Ramos (cell line): ENCODE measurements around the gene FBXO48.
"Not testable (repeated sequence)": the region's sequence is repeated elsewhere in the genome, so short reads cannot be mapped to it uniquely, and the experiment has no call there.

Experiments used
- in situ Hi-C: fragments of 300-500 bp; cut with MboI; formaldehyde crosslinking; loops from one replicate; pipeline ENCODE4 v1.14.3; 2022; ENCODE audit warnings: low sequenced_read_pairs; ENCODE audit not compliant: unreplicated experiment

The FBXO48 gene, protein sequence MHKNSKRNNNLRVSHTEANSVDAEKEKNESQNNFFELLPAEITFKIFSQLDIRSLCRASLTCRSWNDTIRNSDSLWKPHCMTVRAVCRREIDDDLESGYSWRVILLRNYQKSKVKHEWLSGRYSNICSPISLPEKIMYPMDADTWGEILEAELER

DNA sequence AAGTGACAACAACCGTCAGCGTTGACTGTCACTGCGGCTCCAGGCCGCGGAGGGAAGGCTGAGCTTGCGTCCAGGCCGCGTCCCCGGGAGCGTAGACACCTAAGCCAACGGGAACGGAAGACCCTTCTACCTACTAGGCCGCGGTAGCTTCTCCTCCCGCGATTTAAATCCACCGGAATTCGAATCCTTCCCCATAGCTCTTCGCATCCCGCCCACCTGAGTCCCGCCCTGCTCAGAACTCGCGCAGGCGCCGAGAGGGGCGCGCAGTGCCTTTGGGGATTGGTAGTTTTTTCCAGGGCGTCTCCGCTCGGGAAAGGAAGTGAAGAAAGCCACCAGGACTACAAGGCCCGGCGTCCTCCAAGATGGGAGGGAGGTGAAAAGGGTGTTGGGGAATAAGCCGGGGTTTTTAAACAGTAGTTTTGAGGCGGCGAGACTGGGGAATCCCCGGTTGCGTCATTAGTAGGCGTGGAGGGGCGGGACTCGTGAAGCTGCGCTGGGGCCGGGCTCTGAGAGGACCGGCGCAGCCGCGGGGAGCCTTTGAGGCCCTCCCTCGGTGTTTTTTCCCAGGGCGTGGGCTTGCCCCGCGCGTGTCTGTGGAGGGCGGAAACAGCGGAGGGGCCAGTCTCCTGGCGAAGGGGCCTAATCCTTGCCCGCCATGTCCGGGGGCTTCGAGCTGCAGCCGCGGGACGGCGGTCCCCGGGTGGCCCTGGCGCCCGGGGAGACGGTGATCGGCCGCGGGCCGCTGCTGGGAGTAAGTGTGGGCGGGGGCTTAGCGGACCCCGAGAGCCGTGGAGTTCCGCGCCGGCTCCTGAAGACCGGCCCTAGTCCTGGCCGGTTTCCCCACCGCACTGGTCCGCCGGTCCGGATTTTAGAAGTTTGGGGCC, at the start of gene FBXO48, which contains the start of gene APLF:
Gene FBXO48 (minus strand): TSS at position 218 of the 884 bp plus-strand sequence. CDS start 2,149 bp downstream, outside the sequence.
Gene APLF (plus strand): TSS at position 509 of the 884 bp plus-strand sequence. CDS start 147 bp downstream, at position 656.
- in situ Hi-C loops: loop anchor here (25.0 kb wide), 1 partner anchor 245 kb away; no protein-coding TSS in a partner anchor

DNA sequence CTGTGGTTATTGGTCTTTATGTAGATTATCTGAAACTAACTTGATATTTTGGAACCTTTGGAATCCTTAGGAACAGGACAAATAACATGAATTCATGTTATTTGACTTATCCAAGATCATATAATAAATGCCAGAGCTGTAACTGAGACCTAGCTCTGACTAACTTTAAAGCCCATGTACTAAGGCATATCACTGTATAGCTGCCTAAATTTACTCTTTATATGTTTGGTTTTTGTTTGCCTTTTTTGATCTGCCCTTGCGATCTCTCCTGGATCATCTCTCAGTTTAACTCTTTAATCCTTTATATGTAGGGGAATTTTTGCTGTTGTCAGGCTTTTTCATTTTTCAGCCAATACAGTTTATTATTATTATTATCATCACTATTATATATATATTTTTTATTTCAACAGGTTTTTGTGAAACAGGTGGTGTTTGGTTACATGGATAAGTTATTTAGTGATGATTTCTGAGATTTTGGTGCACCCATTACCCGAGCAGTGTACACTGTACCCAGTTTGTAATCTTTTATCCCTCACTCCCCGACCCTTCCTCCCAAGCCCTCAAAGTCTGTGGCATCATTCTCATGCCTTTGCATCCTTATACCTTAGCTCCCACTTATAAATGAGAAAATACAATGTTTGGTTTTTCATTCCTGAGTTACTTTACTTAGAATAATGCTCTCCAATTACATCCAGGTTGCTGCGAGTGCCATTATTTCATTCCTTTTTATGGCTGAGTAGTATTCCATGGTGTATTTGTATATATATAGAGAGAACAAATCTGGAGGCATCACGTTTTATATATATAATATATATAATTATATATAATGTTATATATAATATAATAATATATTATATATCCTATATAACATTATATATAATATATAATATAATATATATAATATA, 49.2 kb upstream of the FBXO48 start:
- in situ Hi-C loops: no loop called here

DNA sequence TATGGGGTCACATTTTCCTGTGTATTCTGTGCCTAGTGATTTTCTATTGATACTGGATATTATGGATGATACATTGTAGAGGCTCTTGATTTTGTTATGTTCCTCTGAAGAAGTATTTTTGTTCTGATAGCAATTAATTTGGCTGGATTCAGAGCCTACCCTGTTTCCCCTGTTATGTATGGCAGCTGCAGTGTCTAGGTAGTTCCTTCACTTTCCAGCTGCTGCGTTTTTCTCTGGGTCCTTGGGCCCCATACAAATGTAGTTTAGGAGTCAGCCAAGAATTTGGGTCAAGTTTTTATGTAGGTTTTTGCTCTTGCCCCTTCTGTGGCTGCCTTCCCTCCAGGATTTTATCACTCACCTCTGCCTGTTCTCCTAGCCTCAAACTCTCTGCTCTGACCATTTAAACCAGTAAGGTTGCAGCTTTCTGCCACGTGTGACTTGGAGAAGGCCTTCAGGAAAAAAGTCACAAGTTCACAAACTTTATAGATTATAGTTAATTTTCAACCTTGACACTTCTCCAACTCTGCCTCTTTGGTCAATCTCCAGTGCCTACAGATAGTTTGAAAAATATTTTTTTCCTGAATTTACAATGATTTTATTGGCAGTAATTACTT, 47.3 kb upstream of the FBXO48 start:
- in situ Hi-C loops: no loop called here

DNA sequence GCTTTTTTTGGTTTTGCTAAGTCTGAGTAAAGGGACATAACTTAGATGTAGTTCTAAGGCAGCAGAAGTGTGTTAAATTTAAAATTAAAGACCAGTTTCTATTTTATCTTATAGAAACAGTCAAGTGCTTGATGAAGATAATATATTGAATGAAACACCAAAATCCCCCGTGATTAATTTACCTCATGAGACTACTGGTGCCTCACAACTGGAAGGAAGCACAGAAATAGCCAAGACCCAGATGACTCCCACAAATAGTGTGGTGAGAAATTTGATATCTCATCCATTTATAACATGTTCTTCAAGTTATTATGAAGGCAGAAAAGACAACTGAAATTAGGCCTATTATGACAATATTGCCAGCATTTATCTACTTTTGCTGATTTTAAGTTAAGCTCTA, 45.9 kb upstream of the FBXO48 start:
- in situ Hi-C loops: no loop called here

DNA sequence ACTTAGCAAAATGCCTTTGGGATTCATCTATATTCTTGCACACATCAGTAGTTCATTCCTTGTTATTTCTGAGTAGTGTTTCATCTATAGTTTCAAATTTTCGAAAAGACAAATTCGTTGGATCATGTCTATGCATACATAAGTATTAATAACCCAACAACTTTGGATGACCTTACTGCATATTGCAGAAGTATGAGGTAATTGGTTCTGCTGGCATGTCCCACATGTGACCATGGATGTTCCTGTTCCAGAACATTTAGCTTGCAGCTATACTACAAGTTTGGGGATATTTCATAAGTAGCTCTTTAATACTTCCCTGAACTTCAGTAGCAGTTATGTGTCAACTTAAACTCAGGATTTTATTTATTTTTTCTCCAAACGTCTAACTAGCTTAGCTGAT, 45.2 kb upstream of the FBXO48 start:
- in situ Hi-C loops: no loop called here

DNA sequence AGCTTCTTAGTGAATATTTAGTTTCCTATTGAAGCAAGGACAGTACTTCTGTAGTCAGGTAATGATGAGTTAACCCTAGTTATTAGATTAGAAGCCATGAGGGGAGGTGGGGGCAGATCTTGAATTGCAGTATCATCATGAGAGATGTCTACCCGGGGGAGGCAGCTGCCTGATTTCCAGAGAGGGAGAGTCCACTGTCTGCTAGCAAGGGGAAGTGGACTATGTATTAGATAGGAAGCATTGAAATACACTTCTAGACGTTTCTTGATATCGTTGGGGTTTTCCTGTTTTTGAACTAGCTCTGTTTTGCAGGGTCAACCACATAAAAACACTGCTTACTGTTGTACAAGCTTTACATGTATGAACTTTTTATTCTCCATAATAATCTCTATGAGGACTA, 39.1 kb upstream of the FBXO48 start:
- in situ Hi-C loops: no loop called here

DNA sequence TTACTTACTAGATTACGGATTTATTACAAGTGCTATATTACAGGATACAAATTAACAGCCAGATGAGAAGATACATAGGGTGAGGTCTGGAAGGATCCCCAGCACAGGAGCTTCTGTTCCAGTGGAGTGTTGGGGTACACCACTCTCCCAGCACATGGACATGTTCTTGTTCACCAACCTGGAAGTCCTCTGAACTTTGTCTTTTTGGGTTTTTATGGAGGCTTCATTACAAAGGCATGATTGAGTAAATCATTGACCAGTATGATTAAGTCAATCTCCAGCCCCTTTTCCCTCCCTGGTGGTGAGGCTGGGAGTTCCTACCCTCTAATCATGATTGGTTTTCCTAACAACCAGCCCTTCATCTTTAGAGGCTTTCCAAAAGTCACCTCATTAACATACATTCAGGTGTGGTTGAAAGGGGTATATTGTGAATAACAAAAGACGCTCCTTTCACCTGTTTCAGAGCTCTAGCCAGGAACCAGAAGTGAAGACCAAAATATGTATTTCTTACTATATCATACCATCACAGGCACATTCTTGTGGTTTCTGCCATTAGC, 38.6 kb upstream of the FBXO48 start:
- in situ Hi-C loops: no loop called here

DNA sequence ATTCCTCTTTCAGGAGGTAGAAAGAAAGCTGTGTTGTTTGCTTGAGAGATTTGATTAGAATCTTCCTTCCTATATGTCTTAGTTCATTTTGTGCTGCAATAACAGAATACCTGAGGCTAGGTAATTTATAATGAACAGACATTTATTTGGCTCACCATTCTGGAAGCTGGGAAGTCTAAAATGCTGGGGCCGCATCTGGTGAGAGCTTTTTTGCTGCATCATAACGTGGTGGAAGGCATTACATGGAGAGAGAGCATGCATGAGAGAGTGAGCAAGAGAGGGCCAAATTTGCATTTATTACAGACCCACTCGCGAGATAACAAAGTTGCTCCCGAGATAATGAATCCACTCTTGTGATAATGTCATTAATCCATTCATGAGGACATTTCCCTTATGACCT, 34.7 kb upstream of the FBXO48 start:
- in situ Hi-C loops: no loop called here

DNA sequence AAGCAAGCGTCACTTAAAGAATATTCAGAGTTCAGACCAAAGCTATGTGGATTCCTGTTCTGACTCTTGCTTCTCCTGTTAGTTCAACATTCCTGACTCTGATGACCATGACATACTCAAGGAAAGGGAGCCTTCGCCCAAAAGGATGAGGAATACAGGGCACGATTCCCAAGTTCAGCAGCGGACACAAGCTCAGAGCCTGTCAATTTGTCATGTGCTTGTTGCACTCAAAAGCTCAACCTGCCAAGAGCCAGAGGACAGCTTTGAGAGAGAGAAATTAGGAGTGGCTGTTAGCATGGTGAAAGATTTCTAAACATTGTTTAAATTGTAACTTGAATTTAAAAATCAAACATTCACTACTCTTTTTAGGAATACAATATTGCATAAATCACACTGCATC, 33.6 kb upstream of the FBXO48 start:
- in situ Hi-C loops: no loop called here

DNA sequence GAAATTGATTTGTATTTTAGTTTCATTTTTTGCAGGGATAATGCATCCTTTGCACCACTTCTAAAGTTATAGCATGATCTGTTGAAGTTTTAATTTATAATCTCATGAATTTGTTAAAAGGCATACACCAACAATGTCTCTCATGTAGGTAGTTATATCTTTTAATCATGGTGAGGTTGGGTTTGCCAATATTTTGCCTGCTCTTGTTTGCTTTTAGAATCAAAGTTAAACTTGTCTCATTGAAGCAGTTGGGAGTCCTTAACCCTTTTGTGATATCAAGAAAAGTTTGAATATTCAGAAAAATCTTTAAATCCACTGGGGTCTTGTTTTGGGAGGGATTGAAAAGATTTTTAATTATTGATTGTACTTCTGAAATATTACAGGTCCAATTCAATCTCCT, 32.0 kb upstream of the FBXO48 start:
- in situ Hi-C loops: no loop called here

DNA sequence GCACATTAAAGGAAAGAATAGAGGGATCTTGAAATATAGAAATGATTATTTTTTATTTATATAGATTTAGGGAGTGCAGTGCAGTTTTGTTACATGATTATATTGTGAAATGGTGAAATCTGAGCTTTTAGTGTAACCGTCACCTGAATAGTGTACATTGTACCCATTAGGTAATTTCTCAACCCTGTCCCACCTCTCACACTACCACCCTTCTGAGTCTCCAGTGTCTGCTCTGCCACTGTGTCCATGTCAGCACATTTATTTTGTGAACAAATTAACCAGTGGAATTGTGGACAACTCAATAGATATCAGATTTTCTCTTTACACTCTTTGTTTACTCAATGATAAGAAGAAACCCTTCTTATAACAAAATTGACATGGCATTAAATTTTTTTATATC, 24.5 kb upstream of the FBXO48 start:
- in situ Hi-C loops: no loop called here

DNA sequence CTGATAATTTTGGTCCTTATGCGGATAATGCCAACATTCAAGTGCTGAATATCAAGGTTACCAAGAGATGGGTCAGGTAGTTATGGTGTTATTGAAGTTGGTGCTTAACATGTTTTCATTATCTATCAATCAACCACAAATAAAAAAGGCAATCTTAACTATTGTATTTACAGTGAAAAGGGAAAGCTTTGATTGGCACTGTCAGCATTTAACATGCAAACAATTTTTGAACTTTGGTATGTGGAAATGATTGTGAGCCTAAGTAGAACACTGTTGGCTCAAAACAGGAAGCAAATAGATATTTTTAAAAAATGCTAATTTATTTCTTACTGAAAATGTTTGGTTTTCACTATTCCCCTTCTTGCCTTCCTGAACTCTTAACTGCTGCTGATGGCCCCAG, 22.2 kb upstream of the FBXO48 start:
- in situ Hi-C loops: no loop called here

DNA sequence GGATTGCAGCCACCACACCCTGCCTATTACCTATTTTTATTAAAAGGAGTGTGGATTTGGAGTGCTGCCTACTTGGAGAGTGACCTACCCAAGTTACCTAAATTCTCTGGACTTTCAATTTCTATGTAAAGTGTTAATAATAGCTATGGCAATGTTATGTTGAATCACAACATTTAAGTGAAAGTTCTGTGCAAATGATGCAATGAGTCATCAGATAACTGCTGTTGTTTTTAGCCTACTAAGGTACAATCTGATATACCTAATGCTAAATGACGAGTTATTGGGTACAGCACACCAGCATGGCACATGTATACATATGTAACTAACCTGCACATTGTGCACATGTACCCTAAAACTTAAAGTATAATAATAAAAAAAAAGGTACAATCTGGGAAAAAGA, 21.5 kb upstream of the FBXO48 start:
- in situ Hi-C loops: not testable (repeated sequence)

DNA sequence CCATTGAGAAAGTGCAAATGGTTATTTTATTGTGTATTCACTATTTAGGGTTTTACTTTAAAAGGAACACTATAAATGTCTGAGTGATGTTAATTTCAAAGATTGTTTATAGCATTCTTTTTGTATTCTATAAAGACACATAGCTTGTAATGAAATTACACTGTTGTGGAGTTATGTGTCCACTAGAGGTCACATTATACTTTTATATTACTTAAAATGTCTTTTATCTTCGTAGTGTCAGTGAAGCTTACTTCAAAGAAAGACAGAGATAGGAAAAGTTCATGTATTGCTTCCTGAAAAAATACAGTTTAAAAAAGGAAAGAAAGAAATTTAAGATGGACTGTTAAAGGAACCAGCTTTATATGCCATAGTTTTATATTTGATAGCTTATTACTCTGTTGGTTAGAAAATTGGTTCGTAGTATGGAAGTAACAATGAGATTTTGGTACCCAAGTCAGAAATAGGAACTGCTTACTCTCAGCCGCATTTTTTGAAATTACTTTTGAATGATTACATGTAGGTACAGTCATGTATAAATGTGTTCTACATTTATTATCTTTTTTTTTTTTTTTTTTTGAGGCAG, 20.8 kb upstream of the FBXO48 start:
- in situ Hi-C loops: no loop called here

DNA sequence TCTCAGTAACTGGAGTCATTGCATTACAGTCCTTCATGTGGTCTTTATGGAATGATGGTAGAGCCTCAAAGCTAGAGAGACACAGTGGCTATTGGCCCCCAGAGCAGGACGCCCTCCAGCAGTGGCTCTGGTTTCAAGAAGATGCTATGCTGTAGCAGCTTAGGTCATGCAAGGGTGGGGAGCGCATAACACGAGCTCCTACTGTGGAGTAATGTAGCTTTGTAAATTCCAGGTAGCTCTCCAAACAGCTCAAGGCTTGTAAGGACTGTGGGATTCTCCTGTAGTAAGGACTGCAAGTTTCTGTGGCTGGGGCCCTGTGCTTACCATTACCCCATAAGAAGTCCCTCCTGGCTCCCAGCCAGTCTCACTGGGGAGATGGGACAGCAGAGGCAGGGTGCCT, 15.9 kb upstream of the FBXO48 start:
- in situ Hi-C loops: no loop called here

DNA sequence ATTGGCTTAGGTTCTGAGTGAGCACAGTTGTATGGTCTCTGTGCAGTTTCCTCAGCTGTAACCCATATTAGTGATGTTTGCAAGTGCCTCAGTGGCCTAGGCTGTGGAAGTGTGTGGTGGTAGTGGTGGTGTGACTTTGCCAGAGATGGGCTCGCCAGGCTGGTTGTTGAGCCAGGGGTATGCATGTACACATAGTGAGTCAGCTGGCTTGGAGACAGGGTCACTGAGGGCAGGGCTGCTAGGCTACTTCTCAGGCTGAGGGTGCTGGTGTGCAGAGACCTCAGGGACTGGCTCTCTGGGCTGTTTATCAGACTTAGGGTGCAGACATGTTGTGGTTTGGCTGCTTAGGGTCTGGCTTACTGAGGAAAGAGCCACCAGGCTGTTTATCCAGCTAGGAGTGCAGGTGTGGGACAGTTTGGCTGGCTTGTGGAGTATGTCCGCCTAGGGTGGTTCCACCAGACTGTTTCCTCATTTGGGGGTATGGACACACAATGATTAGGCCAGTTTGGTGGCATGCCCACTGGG, 15.3 kb upstream of the FBXO48 start:
- in situ Hi-C loops: no loop called here

DNA sequence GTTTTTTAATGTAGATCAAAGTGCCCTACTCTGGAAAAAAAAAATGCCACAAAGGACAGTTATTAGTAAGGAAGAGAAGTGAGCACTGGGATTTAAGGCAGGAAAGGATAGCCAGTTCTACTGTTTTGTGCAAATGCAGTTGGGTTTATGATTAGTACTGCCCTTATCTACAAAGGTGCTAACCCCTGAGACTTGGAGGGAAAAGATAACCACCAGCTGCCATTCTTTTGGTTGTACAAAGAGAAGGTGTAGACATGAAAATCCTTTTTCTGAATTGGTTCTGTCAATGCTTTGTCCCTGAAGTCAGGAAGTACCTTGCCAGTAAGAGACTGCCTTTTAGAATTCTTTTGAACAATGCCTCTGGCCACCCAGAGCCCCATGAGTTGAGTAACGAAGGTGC, 11.6 kb upstream of the FBXO48 start:
- in situ Hi-C loops: loop anchor here (10.0 kb wide), 1 partner anchor 436 kb away; no protein-coding TSS in a partner anchor

DNA sequence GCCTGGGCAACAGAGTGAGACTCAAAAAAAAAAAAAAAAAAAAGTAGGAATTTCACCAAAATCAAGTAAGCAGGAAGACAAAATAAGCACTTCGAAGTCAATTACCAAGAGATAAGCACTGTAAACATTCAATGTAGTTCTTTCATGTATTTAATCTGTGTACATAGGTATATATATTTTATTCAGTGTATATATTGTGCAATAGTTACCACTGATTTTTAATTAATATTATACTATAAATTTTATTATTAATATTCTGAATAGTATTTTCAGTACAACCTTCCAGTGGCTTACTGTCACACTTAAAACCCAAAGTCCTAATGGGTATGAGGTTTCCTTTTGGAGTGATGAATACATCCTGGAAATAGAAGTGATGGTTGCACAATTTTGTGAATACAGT, 9.4 kb upstream of the FBXO48 start:
- in situ Hi-C loops: loop anchor here (10.0 kb wide), 1 partner anchor 438 kb away; no protein-coding TSS in a partner anchor

DNA sequence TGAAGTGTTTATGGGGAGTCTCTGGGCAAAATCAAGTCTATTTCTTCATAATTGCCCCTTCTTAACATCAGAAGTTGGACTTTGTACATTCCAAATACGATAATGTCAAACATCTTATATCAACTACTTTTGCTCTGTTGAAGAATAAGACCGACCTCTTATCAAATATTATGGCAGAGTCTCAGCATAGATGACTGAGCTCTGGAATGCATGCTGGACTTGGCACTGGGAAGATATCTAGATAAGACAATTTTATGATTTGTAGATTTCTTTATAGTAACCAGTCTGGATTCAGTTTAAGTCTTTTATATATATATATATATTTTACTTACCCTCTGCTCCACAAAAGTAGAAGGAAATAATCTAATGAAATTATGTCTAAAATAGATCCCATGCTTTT, 8.5 kb upstream of the FBXO48 start:
- in situ Hi-C loops: loop anchor here (10.0 kb wide), 1 partner anchor 439 kb away; no protein-coding TSS in a partner anchor
